HG02588 (cell line): Measurements from ENCODE around the gene SEMA6B.
"Not testable (repeated sequence)": the region's sequence is repeated elsewhere in the genome, so short reads cannot be mapped to it uniquely, and the experiment has no call there.

Experiments
- ATAC-seq: cut with Tn5 transposase; IDR thresholded peaks from one replicate; pipeline ENCODE4 v1.9.1; 2021; ENCODE audit warnings: mild to moderate bottlenecking, moderate library complexity; ENCODE audit not compliant: unreplicated experiment

Gene SEMA6B

DNA sequence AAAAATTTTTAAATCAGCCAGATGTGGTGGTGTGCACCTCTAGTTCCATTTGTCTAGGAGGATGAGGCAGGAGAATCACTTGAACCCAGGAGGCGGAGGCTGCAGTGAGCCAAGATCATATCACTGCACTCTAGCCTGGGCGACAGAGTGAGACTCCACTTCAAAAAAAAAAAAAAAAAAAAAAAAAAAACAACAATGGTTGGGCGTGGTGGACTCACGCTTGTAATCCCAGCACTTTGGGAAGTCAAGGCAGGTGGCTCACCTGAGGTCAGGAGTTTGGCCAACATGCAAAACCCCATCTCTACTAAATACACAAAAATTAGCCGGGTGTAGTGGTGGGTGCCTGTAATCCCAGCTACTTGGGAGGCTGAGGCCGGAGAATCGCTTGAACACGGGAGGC is 32.1 kb downstream of the SEMA6B start:
- not testable (repeated sequence) for ATAC-seq

DNA sequence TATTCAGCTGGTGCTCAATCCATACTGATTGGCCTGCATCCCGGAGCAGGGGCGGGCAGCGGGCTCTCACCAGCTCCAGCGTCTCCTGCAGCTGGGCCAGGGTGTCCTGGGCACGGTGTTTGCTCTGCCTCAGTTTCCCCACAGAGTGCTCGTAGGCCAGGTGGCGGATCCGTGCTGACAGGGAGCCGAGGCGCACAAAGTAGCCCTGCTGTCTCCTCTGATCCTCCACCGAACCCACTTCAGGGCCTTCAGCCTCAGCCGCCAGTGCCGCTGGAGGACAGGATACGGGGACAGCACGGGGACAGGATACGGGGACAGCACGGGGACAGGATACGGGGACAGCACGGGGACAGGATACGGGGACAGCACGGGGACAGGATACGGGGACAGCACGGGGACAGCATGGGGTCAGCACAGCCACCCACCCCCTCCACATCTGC is 33.9 kb downstream of the SEMA6B start:
- no peak for ATAC-seq

DNA sequence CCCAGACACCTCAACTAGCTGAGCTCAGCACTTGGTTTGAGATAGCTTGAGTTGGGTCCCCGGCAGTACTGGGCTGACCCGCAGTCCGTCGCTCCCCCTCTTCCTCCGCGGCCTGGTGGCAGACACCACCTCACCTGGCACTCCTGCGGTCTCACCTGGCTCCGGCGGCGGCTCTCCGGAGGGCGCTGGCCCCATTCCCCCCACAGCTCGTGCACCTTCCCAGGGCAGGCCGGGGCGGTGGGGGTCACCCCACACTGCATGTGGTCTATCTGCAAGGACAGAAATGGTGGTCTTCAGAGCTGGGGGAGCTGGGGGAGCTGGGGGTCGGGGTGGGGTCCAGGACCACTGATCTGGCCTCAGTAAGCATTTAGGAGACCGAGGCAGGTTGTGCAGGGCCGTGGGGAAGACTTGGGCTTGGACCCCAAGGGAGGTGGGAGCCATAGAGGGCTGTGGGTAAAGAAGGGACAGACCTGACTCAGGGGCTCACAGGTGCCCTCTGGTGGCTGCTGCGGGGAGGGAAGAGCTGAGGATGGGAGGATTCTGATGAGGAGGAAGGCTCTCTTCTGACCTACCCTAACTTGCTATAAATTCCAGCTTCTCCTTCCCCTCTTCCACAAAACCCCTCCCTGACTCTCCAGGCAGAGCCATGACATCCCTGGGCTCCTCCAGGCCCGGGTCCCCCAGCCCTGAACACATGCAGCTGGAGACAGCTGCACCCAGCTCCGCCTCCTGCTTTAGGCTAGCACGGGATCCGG is 34.5 kb downstream of the SEMA6B start:
- ATAC-seq: no peak

DNA sequence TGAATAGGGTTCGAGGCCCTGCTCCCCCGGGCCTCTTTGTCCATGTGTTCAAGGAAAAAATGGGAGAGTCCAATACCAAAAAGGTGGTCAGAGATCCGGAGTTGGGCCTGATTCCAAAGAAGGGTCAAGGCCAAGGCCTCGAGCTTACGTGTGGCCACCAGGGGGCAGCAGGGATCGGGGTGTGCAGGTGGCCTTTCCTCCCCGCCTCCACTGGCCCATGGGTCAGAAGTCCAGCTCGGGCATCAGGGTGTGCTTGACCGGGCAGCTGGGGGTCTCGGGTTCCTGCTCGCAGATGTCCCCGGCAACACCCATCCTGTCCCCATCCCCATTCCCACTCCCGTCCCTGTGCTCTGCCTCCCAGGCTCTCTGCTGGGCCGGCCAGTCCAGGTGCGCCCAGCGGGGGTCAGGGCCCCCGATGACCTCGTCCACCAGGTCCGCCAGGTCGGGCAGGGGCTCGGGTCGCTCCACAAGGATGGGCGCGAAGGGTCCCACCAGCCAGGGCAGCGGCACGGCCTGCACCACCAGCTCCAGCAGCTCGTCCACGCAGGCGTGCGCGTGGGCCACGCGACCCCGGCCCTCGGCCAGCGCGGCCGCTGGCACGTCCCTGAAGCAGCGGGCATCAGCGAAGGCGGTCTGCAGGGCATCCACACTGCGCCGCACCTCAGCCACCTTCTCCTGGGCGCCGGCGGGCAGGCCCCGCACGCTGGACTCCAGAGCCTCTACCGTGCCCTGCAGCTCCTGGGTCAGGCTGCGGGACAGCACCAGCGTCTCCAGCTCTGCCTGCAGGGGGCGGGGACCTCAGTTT is 36.0 kb downstream of the SEMA6B start:
- no peak for ATAC-seq

DNA sequence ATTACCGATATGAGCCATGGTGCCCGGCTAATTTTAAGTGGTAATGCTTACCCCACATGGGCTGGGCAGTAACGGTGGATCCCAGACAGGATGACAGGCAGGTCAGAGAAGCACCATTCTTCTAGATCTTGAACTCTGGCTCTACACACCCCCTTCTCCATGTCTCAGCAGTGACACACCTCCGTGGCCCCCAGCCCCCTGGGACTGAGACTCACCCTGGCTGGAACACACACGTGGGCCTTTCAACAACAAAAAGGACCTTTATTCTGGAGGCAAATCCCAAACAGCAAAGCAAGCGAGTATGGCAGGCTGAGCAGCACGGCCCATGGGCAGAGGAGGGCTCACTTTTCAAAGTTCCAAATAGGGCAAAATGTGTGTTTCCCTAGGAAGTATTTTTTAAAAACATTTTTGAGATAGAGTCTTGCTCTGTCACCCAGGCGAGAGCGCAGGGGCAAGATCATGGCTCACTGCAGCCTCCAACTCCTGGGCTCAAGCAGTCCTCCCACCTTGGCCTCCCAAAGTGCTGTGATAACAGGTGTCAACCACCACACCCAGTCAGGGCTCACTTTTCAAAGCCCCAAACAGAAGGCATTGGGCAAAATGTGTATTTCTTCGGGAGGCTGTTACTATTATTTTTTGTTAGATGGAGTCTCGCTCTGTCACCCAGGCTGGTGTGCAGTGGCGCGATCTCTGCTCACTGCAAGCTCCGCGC is 37.0 kb downstream of the SEMA6B start:
- ATAC-seq: no peak

DNA sequence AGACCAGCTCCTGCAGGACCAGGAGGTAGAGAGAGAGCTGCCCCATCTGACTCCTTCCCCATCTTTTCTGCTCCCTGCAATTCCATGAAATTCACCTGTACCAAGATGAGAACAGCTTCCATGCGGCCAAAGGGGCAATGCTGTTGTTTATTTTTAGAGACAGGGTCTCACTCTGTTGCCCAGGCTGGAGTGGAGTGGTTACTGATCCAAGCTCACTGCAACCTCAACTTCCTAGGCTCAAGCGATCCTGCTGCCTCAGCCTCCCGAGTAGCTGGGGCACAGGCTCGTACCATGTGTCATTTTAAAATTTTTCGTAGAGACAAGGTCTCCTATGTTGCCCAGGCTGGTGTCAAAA is 37.6 kb downstream of the SEMA6B start:
- no peak for ATAC-seq

DNA sequence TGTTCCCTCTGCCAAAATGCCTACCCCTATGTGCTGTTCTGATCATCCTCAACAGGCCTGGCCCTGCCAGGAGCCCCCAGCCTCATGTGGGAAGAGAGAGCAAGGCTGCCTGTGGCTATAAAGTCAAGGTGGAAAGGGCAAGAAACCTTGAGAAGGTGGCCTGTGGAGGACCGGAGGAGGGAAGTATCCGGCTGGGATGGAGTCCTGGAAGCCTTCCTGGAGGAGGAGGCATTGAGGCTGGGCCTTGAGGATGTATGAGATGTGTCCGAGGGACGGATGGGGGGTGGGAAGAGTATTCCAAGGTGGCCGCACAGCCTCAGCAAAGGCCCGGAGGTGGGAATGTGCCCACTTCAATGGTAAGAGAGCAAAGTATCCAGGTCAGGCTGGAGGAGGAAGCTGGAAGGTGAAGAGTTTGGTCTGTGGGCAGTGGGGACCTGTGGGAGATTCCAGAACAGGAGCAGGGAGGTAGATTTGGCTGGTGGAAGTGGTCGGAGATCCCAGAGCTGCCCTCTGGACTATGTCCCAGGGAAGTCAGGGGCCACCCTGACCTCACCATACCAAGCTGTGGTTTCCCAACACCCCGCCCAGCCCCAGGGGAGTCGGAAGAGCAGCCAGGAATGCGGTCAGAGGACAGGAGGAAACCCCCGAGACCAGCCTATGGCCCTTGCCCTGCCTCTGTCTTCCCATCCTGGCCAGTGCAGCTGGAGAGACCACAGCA is 38.2 kb downstream of the SEMA6B start:
- no peak for ATAC-seq

DNA sequence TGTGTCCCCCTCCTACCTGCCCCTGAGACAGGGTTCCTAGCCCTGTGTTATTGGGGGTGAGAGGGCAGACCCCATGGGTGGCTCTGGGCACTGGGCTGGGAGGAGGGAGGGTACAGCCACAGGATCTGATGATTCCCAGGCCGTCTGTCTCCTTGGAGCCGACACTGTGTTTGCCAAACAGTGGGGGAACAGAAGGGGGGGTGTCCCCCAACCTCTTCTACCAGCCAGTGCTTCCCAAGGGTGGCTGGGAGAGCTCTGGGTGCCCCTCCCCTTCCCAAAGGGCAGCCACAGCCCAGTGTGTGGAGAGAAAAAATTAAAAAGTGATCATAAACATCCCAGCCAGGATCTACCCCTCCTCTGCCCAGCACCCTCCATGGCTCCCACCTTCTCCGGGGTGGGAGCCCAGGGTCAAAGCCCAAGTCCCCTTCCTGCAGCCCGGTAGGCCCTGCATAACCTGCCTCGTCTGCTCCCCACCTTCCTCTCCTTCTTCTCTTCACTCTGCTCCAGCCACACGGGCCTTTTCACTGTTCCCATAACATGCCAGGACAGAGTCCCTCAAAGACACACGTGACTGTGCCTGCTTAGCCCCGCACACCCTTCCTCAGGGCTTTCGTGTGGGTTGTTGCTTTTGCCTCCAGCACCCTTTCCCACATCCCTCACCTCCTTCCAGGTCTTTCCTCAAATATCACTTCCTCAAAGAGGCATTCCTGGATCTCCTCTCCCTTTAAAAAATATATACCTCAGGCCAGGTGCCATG is 39.8 kb downstream of the SEMA6B start:
- no peak for ATAC-seq

DNA sequence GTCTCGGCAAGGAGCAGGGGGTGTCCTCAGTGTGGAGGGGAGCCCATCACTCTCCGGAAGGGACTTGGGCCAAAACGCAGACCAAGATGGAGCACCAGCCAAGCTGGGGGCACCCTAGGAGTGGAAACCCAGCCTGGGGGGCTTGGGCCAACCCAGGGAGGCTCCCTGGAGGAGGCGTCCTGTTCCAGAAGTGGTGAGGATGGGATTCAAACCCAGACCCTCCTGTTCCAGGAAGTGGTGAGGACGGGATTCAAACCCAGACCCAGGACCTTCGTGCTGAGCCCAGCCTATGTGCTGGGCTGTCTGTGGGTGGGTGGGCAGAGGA is 40.4 kb downstream of the SEMA6B start:
- no peak for ATAC-seq

DNA sequence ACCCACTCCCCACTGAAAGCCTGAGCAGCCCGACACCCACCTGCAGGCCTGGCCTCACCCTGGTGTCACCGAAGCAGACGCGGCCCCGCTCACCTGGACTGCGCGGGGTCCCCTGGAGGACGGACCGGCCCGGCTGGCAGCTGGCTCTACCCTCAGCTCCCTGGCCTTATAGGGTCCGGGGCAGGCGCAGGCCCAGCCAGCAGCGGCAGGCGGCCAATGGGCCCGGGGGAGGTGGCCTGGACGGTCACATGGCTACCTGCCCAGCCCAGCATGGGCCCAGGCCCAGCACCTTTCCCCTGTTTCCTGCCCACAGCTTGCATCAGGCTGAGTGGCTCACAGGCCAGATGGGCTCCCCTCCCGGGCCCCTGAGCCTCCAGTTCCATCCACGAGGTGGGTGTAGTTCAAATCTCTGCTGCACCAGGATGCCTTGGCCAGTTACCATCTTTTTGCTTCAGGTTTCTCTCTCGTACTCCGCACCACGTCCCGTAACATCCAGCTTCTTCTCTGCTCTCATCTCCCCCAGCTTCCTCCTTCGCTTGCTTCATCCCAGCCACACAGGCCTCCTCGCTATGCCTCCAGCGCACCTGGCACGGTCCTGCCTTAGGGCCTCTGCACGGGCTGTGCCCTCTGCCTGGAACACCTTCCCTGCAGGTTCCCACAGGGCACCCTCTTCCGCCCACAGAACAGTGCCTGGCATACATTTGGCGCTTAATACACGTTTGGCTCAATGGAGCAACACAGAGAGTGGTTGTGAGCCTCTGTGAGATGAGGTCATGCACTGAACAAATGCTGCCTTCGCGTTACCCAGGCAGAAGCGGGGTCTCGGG is 40.9 kb downstream of the SEMA6B start, which contains the start of gene PLIN4:
Gene PLIN4 (minus strand): TSS at position 142 of the 827 bp plus-strand sequence. CDS start 214 bp downstream, outside the sequence.
- no peak for ATAC-seq

DNA sequence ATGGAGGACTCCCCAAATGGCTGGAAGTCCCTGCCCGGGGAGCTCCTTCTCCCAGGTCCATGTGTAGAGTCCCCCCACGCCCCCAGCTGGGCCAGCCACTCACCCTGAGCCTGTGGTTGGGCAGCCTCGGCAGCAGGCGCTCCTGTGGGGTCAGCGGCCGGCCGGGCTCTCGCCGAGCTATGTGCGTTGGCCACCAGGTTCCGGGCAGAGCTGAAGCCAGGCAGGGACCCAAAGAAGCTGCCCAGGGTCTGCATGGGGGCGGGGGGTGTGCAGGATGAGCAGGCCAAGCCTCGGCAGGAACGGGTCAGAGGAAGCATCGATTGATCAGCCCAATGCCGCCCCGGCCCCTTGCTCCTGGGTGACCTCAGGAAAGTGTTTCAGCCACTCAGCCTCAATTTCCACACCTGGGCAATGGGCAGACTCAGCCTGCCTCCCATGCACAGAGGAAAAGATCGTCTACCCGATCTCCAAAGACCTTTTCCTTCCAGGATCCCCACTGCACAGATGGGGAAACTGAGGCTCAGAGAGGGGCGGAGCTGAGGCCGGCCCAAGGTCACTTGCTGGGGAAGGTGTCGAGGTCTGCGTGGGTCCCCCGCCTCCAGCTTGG is 41.9 kb downstream of the SEMA6B start:
- ATAC-seq: no peak

DNA sequence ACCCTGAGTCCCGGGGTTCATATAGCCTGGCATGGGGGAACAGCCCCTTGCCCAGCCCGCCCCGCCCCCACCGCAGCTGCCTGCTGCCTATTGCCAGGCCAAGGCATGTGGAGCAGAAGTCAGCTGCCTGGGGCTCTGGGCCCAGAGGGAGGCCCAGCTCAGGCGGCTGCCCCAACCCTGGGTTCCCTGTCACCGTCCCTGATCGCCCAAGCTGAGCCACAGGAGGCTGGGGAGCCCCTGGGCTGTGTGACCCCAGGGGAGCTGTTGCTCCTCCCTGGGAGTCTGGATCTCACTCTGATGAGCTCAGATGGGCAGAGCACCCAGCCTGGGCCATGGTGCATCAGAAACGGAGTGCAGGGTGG is 42.6 kb downstream of the SEMA6B start:
- ATAC-seq: no peak

DNA sequence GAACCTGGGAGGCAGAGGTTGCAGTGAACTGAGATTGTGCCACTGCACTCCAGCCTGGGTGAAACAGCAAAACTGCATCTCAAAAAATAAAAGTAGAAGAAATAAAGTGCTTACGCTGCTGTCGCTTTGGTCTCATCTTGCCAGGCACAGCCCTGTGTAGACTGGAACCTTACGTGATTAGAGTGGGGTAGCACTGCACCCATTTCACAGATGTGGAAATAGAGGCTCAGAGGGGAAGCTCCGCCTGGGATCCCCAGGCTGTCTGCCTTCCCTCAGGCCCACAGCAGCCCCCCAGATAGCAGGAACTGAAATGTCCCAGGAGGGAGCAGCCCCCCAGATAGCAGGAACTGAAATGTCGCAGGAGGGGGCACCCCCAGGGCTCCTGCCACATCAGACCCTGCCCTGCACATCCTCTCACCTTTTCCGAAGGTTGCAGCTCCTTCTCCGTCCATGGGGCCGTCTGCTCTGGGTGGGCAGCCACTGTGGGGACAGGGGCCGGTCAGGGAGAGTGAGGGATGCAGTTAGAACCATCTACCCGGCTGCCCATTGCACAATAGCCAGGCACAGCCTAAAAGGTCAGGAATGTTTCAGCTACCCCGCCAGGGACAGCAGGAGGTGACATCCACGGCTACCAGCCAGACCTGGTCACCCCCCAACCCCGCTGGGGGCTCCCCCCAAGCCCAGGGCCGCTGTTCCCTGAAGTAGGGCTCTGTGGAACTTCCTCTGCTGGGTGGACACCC is 43.1 kb downstream of the SEMA6B start:
- ATAC-seq: no peak

DNA sequence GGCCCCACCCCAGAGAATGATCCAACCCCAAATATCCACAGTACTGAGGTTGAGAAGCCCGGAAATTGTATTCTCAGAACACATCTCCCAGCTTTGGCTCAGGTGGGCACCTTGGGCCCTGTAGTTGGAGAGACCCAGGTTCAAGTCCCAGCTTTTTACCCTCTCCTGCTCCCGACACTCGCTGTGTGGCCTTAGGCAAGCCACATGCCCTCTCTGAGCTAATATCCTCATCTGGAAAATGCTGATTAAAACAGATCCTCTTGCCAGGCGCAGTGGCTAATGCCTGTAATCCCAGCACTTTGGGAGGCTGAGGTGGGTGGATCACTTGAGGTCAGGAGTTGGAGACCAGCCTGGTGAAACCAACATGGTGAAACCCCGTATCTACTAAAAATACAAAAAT is 43.8 kb downstream of the SEMA6B start:
- ATAC-seq: no peak

DNA sequence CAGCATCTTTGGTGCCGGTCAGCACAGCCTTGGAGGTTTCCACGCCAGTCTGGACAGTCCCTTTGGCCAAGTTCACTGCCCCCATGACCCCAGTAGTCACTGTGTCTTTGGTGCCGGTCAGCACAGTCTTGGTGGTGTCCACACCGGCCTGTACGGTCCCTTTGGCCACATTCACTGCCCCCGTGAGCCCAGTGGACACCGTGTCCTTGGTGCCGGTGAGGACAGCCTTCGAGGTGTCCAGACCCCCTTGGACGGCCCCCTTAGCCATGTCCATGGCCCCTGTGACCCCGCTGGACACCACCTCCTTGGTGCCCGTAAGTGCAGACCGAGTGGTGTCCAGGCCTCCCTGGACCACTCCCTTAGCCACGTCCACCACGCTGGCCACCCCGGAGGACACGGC is 46.2 kb downstream of the SEMA6B start:
- no peak for ATAC-seq

DNA sequence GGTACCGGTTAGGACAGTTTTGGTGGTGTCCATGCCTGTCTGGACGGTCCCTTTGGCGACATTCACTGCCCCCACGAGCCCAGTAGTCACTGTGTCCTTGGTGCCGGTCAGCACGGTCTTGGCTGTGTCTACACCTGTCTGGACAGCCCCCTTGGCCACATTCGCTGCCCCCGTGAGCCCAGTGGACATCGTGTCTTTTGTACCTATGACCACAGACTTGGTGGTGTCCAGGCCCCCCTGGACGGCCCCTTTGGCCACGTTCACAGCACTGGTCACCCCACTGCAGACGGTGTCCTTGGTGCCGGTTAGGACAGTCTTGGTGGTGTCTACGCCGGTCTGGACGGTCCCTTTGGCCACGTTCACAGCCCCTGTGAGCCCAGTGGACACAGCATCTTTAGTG is 47.4 kb downstream of the SEMA6B start:
- ATAC-seq: no peak

DNA sequence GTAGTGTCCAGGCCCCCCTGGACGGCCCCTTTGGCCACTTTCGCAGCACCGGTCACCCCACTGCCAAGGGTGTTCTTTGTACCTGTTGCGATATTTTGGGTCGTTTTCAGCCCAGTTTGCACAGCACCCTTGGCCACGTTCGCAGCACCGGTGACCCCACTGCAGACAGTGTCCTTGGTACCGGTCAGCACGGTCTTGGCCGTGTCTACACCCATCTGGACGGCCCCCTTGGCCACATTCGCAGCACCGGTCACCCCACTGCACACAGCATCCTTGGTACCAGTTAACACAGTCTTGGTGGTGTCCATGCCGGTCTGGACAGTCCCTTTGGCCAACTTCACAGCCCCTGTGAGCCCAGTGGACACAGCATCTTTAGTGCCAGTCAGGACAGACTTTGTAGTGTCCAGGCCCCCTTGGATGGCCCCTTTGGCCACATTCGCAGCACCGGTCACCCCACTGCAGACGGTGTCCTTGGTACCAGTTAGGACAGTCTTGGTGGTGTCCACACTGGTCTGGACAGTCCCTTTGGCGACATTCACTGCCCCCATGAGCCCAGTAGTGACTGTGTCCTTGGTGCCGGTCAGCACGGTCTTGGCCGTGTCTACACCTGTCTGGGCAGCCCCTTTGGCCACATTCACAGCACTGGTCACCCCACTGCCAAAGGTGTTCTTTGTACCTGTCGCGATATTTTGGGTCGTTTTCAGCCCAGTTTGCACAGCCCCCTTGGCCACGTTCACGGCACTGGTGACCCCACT is 48.0 kb downstream of the SEMA6B start:
- ATAC-seq: no peak
